ENCODE data around the gene ENO3. TPM values are rescaled to one million over a fixed set of nuclear protein-coding genes. Genes with fewer than 3 reads are reported as not detected.

ENO3 gene
- total and polyA plus RNA-seq, 2 experiments from 2014 or later = 12.1 to 19.6 TPM

DNA sequence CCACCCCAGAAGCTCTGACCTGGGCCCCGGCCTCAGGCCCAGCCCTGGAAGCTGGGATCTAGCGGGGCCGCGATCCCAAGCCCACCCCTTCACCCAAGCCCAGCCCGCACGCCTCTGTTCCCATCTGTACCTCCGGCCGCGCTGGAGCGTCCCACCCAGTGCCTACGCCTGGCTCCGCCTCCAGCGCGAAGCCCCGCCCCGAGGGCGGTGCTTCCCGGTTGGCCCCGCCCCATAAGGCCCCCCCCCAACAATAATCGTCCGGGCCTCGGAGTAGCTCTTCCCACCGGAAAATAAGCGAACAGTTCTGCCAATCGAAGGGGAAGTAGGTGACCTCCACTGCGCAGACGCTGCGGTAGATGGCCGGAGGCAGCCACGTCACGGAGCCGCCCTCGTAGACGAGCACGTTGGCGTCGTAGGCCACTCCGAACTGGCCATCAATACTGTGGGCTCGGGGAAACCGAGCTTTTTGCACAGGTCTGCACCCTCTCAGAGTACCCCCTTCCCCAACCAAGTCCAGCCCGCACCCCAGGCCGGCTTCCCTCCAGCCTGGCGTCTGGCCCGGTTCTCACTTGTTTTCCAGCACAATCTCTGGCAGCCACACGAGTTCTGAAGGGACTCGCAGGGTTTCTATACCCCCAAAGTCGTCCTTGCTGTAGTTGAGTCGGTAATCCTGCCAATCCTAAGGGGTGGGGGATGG lies 49.1 kb upstream of the ENO3 start (continued):
- TF ChIP-seq, protein P1, sequence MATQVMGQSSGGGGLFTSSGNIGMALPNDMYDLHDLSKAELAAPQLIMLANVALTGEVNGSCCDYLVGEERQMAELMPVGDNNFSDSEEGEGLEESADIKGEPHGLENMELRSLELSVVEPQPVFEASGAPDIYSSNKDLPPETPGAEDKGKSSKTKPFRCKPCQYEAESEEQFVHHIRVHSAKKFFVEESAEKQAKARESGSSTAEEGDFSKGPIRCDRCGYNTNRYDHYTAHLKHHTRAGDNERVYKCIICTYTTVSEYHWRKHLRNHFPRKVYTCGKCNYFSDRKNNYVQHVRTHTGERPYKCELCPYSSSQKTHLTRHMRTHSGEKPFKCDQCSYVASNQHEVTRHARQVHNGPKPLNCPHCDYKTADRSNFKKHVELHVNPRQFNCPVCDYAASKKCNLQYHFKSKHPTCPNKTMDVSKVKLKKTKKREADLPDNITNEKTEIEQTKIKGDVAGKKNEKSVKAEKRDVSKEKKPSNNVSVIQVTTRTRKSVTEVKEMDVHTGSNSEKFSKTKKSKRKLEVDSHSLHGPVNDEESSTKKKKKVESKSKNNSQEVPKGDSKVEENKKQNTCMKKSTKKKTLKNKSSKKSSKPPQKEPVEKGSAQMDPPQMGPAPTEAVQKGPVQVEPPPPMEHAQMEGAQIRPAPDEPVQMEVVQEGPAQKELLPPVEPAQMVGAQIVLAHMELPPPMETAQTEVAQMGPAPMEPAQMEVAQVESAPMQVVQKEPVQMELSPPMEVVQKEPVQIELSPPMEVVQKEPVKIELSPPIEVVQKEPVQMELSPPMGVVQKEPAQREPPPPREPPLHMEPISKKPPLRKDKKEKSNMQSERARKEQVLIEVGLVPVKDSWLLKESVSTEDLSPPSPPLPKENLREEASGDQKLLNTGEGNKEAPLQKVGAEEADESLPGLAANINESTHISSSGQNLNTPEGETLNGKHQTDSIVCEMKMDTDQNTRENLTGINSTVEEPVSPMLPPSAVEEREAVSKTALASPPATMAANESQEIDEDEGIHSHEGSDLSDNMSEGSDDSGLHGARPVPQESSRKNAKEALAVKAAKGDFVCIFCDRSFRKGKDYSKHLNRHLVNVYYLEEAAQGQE (IDR thresholded peaks at IDR 0.05; ENCODE audit: unreplicated experiment) = no peak
- TF ChIP-seq, protein P2, sequence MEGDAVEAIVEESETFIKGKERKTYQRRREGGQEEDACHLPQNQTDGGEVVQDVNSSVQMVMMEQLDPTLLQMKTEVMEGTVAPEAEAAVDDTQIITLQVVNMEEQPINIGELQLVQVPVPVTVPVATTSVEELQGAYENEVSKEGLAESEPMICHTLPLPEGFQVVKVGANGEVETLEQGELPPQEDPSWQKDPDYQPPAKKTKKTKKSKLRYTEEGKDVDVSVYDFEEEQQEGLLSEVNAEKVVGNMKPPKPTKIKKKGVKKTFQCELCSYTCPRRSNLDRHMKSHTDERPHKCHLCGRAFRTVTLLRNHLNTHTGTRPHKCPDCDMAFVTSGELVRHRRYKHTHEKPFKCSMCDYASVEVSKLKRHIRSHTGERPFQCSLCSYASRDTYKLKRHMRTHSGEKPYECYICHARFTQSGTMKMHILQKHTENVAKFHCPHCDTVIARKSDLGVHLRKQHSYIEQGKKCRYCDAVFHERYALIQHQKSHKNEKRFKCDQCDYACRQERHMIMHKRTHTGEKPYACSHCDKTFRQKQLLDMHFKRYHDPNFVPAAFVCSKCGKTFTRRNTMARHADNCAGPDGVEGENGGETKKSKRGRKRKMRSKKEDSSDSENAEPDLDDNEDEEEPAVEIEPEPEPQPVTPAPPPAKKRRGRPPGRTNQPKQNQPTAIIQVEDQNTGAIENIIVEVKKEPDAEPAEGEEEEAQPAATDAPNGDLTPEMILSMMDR (conservative IDR thresholded peaks at IDR 0.05; ENCODE audit: low read depth in 2 of 2) = no peak

DNA sequence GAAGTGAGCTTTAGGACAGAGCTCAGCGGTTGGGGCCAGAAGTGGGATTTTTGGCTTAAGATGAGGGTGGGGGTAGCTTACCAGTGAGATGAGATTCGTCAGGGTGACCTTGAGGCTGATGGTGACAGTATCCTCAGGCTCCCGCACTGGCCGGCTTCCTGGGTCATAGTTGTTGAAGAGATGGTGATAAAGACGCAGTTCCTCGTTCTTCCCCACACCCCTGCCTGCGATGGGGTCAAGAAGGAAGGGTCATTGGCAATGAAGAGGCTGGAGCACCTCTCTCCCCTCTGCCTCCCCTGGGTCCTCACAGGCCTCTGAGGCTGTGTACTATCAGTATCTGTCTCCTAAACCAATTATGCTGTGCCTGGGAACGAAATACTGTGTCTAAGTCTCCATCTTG lies 48.4 kb upstream of the ENO3 start:
- Mint-ChIP-seq H3K27ac (no peak overlapping the region), H3K27me3 (ENCODE audit: insufficient read depth, low read depth, poor library complexity) (peaks cover 25% of the 10 kb centered on the region), H3K36me3 (ENCODE audit: low read depth) (no peaks in the 10 kb centered on the region), H3K4me3 (no peak overlapping the region; the same call in 2 of the 3 replicates), H3K9me3 (no peaks in the 10 kb centered on the region), H3K4me1 (peaks cover 15% of the 10 kb centered on the region)
- Histone ChIP-seq H3K36me3 (ENCODE audit: insufficient read depth) (no peaks in the 10 kb centered on the region; the same call in 1 of the 2 replicates), H2AFZ (no peak overlapping the region), H3K4me1 (ENCODE audit: insufficient read depth) (0 out of 2 replicates have a peak, but pooled peaks cover 5% of the 10 kb centered on the region), H3F3A (replicated peaks; ENCODE audit: low read depth) (peaks cover 29% of the 10 kb centered on the region), H3K79me2 (replicated peaks; ENCODE audit: insufficient read depth) (no peaks in the 10 kb centered on the region), H4K20me1 (replicated peaks; ENCODE audit: insufficient read depth) (no peaks in the 10 kb centered on the region), H3K4me2 (no peak overlapping the region), H3K9me2 (ENCODE audit: insufficient read depth) (no peaks in the 10 kb centered on the region), H3K27ac (ENCODE audit: low read depth) (no peak overlapping the region), H3K4me3 (no peak overlapping the region), H3K27me3 (ENCODE audit: insufficient read depth) (peaks cover 9% of the 10 kb centered on the region)
- ATAC-seq (no peak), DNase-seq (ENCODE audit: low spot score) (no peak)
- TF ChIP-seq POLR2AphosphoS5 (IDR thresholded peaks at IDR 0.05; ENCODE audit: low read depth) (no peak), EZH2 (IDR thresholded peaks at IDR 0.05; ENCODE audit: low read depth, unreplicated experiment) (no peak)

DNA sequence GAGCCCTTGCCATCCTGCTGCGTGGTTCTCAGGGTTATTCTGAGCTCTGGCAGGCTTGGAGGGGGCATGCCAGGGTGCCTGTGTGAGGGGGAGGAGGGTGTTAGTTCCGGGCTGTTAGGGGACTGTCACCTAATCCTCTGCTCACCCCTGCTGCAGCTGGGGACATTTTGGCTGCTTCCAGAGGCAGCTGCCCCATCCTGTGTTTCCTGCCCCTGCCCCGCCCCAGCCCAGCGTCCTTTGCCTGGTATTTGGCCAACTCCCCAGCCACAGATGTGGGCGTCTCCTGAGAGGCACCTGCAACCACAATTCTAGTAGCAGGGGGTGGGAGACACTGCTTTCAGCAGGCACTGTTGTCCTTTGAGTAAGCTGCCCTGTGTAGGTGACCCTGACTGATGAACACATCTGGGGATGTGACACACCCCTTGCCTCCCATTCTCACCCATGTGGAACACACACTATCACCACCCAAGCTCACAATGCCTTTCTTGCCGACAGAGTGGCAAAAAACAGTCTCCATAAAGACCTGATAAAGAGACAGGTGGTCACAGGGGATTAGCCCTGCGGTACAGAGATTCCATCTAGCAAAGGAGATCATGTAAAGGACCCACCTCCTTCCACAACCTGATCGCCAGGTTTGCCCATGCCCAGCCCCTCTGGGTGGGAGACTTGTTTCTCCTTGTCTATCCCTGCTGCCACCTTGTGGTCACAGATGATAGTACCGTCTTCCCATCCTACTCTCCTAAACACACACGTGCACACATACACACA lies 47.7 kb upstream of the ENO3 start, which contains the start of gene CHRNE:
Gene CHRNE, minus strand, starts transcription at position 48 of the 768 bp plus-strand sequence. Its CDS starts 35 bp downstream, at position 13.
- no peaks in the 10 kb centered on the region for H4K20me1 ChIP-seq (replicated peaks; ENCODE audit: insufficient read depth)
- H3K36me3 ChIP-seq (ENCODE audit: insufficient read depth) = no peaks in the 10 kb centered on the region
- Mint-ChIP-seq H3K4me1 (peaks cover 15% of the 10 kb centered on the region), H3K36me3 (ENCODE audit: low read depth) (no peaks in the 10 kb centered on the region), H3K4me3 (no peak within 1 kb of the TSS; the same call in 2 of the 3 replicates), H3K27me3 (ENCODE audit: insufficient read depth, low read depth, poor library complexity) (peaks cover 25% of the 10 kb centered on the region), H3K9me3 (no peaks in the 10 kb centered on the region), H3K27ac (no peak within 1 kb of the TSS)
- H3K4me3 ChIP-seq = no peak within 1 kb of the TSS
- no peak within 1 kb of the TSS for H3K27ac ChIP-seq (ENCODE audit: low read depth)
- H2AFZ ChIP-seq = no peak within 1 kb of the TSS
- peak; percentile 15 for ATAC-seq
- no peaks in the 10 kb centered on the region for H3K9me2 ChIP-seq (ENCODE audit: insufficient read depth)
- H3K27me3 ChIP-seq (ENCODE audit: insufficient read depth) = peaks cover 9% of the 10 kb centered on the region
- H3K4me1 ChIP-seq (ENCODE audit: insufficient read depth) = 0 out of 2 replicates have a peak, but pooled peaks cover 3% of the 10 kb centered on the region
- H3K4me2 ChIP-seq = no peak within 1 kb of the TSS
- peaks cover 35% of the 10 kb centered on the region for H3F3A ChIP-seq (replicated peaks; ENCODE audit: low read depth)
- peak; percentile 96 for DNase-seq (ENCODE audit: low spot score)
- H3K79me2 ChIP-seq (replicated peaks; ENCODE audit: insufficient read depth) = no peaks in the 10 kb centered on the region
- TF ChIP-seq, protein P3, sequence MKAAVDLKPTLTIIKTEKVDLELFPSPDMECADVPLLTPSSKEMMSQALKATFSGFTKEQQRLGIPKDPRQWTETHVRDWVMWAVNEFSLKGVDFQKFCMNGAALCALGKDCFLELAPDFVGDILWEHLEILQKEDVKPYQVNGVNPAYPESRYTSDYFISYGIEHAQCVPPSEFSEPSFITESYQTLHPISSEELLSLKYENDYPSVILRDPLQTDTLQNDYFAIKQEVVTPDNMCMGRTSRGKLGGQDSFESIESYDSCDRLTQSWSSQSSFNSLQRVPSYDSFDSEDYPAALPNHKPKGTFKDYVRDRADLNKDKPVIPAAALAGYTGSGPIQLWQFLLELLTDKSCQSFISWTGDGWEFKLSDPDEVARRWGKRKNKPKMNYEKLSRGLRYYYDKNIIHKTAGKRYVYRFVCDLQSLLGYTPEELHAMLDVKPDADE (IDR thresholded peaks at IDR 0.05) = no peak
- TF ChIP-seq CREB1 (CRISPR knock-in tag; IDR thresholded peaks at IDR 0.05; ENCODE audit: low read depth) (0 out of 2 replicates have a peak, but pooled peaks have one; percentile 11), ZNF331 (CRISPR knock-in tag; IDR thresholded peaks at IDR 0.05; ENCODE audit: low read depth) (no peak)
- TF ChIP-seq, protein P2 (conservative IDR thresholded peaks at IDR 0.05; ENCODE audit: low read depth in 2 of 2) = peak; percentile 82 to 92
